Neutrophil (primary cell): Measurements from ENCODE around the gene MAN1A2.

Source experiments
- H3K27ac ChIP-seq: fragments of 200-600 bp; sonication (generic); 2 replicates; pipeline ENCODE4 v1.5.1; 2016; ENCODE audit warnings: mild to moderate bottlenecking, moderate library complexity
- H3K27me3 ChIP-seq: fragments of 200-600 bp; sonication (generic); 2 replicates; pipeline ENCODE4 v1.6.0; 2016; ENCODE audit warnings: mild to moderate bottlenecking
- H3K36me3 ChIP-seq: fragments of 200-600 bp; sonication (generic); 2 replicates; pipeline ENCODE4 v1.5.1; 2017
- H3K4me1 ChIP-seq, 2 experiments: fragments of 200-600 bp in 1 of 2; sonication (generic) in 1 of 2; 1 replicate in 1 of 2; 2 replicates in 1 of 2; pipeline versions ENCODE4 v1.5.1 to v1.6.1; 2013 to 2016; ENCODE audit warnings: low read depth in 1 of 2, low read length in 1 of 2, mild to moderate bottlenecking in 1 of 2, moderate library complexity in 1 of 2; ENCODE audit not compliant: control insufficient read depth in 1 of 2, insufficient read depth in 1 of 2
- H3K4me3 ChIP-seq, 2 experiments: fragments of 200-600 bp in 1 of 2; sonication (generic) in 1 of 2; 1 replicate in 1 of 2; 2 replicates in 1 of 2; pipeline ENCODE4 v1.5.1; 2013 to 2016; ENCODE audit warnings: low read depth in 1 of 2, low read length in 1 of 2, mild to moderate bottlenecking in 1 of 2, moderate library complexity in 1 of 2
- H3K9me3 ChIP-seq: fragments of 200-600 bp; sonication (generic); 2 replicates; pipeline ENCODE4 v1.5.1; 2016
- TF ChIP-seq, protein P1 (sequence below): fragments of 200-600 bp; sonication (generic); IDR thresholded peaks from 2 replicates; pipeline ENCODE4 v1.5.1; 2016; ENCODE audit warnings: antibody characterized with exemption

The MAN1A2 gene

DNA sequence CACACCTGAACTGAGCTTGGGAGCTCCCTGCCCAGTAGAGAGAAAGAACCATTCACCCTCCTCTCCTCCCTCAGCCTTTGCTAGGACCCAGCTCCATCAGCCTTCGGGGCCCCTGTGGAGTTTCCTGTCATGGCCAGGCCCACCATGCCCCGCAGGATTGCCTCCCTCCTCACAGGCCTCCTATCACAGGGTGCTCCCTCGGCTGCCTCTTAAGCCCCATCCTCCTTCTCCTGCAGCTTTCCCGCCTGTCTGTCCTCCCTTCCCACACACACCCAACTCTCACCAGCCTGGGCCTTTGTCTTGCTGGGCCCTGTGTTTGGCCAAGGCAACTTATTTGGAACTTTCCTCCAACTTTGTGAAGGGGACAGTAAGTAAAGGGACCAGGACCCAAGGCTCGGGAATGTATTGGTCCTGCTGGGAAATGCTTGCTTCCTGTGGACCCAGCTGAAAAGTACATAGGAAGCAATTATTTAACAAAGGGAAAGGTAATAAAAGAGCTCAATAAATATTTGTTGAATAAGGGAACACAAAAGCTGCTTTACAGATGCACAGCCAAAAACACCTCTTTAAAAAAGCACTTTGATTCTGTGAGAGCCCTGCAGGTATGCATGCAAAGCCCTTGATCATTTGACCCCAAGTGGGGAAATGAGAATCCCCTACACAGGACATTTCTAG is 207.0 kb downstream of the MAN1A2 start:
- no peaks in the 10 kb centered on the region for H3K4me1 ChIP-seq
- no peak overlapping the region for H3K27ac ChIP-seq
- no peaks in the 10 kb centered on the region for H3K36me3 ChIP-seq
- TF ChIP-seq, protein P1, sequence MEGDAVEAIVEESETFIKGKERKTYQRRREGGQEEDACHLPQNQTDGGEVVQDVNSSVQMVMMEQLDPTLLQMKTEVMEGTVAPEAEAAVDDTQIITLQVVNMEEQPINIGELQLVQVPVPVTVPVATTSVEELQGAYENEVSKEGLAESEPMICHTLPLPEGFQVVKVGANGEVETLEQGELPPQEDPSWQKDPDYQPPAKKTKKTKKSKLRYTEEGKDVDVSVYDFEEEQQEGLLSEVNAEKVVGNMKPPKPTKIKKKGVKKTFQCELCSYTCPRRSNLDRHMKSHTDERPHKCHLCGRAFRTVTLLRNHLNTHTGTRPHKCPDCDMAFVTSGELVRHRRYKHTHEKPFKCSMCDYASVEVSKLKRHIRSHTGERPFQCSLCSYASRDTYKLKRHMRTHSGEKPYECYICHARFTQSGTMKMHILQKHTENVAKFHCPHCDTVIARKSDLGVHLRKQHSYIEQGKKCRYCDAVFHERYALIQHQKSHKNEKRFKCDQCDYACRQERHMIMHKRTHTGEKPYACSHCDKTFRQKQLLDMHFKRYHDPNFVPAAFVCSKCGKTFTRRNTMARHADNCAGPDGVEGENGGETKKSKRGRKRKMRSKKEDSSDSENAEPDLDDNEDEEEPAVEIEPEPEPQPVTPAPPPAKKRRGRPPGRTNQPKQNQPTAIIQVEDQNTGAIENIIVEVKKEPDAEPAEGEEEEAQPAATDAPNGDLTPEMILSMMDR: no peak
- no peak overlapping the region for H3K4me3 ChIP-seq
- no peaks in the 10 kb centered on the region for H3K9me3 ChIP-seq
- no peaks in the 10 kb centered on the region for H3K27me3 ChIP-seq

DNA sequence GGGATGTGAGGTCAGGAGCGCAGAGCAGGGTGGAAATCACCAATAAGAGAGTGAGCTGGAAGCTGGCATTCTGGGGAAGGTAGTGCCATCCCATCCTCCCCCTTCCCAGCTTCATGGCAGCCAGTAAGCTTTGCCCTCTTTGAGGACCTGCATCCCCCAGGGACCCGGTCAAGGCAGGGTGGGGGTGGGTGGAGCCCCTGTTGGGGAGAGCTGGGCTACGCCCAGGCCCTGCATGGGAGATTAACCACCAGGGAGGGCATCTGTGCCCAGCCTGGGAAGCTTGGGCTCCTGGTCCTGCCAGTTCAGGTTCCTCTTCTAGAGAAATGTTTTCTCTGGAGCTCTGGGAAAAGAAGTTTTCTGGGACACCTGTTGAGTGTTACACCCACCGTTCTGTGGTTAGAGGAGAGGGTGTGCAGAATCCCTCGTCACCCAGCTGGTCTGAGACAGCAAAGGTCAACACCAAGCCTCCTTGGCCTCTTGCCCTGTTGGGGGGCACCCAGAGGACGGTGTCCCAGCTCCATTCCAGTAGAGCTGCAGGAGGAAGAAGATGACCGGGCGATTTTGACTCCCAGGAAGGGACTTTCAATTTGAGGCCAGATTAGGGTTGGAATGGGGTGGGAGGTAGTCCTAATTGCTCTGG is 208.5 kb downstream of the MAN1A2 start:
- Histone ChIP-seq H3K4me3 (no peak overlapping the region), H3K27ac (no peak overlapping the region), H3K4me1 (no peaks in the 10 kb centered on the region), H3K36me3 (no peaks in the 10 kb centered on the region), H3K27me3 (no peaks in the 10 kb centered on the region), H3K9me3 (no peaks in the 10 kb centered on the region)
- TF ChIP-seq, protein P1: no peak

DNA sequence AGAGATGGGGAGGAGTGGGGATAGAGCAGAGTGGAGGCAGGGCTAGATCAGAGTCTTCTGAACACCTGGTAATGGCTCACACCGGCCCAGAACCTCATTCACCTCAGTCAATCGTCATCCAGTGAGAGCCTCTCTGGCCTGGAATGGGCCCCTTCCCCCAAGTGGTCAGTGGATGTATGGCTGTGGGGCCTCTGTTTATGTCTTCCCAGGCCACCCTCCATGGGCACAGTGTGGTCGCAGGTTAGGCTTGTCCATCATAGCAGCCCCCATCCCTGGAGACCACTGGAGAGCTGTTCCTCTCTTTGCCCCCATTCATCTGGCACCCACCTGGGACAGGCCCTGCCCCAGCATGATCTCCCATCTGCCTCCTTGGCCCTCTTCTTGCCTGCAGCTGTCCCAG is 209.0 kb downstream of the MAN1A2 start:
- no peaks in the 10 kb centered on the region for H3K4me1 ChIP-seq
- no peaks in the 10 kb centered on the region for H3K27me3 ChIP-seq
- TF ChIP-seq, protein P1: no peak
- no peak overlapping the region for H3K4me3 ChIP-seq
- no peaks in the 10 kb centered on the region for H3K9me3 ChIP-seq
- no peak overlapping the region for H3K27ac ChIP-seq
- no peaks in the 10 kb centered on the region for H3K36me3 ChIP-seq

DNA sequence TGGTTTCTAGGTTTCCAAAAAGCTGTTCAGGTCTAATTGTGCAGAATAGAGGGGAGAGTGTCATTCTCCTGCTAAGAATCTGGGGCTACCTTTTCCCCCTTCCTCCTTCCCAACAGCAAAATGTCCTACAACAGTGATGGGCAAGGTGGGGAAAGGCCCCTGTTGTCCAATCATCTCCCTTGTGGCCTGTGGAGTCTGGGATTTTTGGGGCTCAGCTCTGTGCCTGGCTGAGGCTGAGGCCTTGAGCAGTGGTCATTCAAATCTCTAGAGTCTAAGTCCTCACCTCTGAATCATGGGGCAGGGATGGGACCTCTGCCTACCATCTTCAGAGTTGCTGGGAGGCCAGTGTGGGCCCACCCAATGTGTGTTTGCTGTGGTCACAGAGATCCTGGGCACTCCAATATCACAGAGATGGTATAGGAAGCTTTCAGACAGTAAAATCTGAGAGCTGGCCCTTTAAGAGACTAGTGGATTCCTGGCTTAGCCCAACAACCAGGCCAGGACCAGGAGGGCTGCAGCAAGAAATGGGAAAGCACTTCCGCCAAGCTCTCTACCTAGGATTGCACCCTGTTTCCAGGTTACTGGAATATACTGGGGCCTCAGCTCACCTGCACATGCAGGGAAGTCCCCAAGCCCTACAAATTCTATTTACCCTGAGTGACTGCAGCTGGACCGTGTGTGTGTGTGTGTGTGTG is 210.1 kb downstream of the MAN1A2 start:
- no peaks in the 10 kb centered on the region for H3K9me3 ChIP-seq

DNA sequence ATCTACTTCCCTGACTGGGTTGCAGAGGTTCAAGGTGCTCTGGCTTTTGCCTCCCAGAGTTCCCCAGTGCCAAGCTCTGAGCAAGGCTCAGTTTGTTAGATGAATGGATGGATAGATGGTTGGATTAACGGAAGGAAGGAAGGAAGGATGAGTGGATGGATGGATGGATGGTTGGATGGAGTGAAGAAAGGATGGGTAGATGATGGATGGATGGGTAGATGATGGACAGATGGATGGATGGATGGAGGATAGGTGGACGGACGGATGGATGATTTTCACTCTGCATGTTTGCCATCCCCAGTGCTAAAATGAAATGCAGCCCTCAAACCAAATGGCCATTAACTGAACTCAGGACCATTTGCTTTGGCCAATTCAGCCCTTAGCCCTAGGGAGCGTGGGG is 211.2 kb downstream of the MAN1A2 start:
- Histone ChIP-seq H3K4me3 (no peak overlapping the region), H3K9me3 (no peaks in the 10 kb centered on the region), H3K4me1 (no peaks in the 10 kb centered on the region), H3K36me3 (no peaks in the 10 kb centered on the region), H3K27ac (no peak overlapping the region), H3K27me3 (no peaks in the 10 kb centered on the region)
- TF ChIP-seq, protein P1: no peak

More for the DNA sequence above, 210.1 kb downstream of the MAN1A2 start:
- no peaks in the 10 kb centered on the region for H3K4me1 ChIP-seq
- H3K36me3 ChIP-seq: no peaks in the 10 kb centered on the region
- no peak overlapping the region for H3K4me3 ChIP-seq
- H3K27me3 ChIP-seq: no peaks in the 10 kb centered on the region
- H3K27ac ChIP-seq: no peak overlapping the region
- TF ChIP-seq, protein P1: no peak
